GM19467 (cell line): ENCODE results near the gene IGF2BP1.

Source experiments
- ATAC-seq: cut with Tn5 transposase; IDR thresholded peaks from one replicate; pipeline ENCODE4 v1.9.1; 2021; ENCODE audit warnings: mild to moderate bottlenecking, moderate library complexity; ENCODE audit not compliant: unreplicated experiment

The IGF2BP1 gene

DNA sequence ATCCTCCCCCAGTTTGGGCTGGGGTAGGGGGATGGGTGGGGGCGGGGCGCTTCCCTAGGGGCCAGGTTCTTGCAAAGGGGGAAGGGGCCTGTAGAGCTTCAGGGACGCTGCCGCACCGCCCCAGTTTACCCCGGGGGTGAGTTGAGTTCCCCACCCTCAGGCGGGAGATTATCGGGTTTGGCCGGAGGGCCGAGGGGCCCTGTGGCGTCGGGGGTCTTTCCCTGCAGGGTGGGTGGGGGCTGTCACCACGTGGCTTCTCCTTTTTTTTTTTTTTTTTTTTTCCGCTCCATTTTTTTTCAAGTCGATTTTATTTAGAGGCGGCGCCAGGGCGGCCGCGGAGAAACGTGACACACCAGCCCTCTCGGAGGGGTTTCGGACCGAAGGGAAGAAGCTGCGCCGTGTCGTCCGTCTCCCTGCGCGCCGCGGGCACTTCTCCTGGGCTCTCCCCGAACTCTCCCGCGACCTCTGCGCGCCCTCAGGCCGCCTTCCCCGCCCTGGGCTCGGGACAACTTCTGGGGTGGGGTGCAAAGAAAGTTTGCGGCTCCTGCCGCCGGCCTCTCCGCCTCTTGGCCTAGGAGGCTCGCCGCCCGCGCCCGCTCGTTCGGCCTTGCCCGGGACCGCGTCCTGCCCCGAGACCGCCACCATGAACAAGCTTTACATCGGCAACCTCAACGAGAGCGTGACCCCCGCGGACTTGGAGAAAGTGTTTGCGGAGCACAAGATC lies at the start of gene IGF2BP1:
TSS of gene IGF2BP1 (plus strand) at position 283 of the 724 bp plus-strand sequence. CDS start at position 644, 361 bp downstream.
- no peak for ATAC-seq

- ATAC-seq: no peak
These were observed 45.6 kb upstream of the IGF2BP1 start for GRCh38 chr17:48951572-48951971.

- ATAC-seq: no peak
These were observed 44.3 kb upstream of the IGF2BP1 start for GRCh38 chr17:48952904-48953303.

GRCh38 chr17:48954300-48954755 lies 42.9 kb upstream of the IGF2BP1 start:
- ATAC-seq: no peak

DNA sequence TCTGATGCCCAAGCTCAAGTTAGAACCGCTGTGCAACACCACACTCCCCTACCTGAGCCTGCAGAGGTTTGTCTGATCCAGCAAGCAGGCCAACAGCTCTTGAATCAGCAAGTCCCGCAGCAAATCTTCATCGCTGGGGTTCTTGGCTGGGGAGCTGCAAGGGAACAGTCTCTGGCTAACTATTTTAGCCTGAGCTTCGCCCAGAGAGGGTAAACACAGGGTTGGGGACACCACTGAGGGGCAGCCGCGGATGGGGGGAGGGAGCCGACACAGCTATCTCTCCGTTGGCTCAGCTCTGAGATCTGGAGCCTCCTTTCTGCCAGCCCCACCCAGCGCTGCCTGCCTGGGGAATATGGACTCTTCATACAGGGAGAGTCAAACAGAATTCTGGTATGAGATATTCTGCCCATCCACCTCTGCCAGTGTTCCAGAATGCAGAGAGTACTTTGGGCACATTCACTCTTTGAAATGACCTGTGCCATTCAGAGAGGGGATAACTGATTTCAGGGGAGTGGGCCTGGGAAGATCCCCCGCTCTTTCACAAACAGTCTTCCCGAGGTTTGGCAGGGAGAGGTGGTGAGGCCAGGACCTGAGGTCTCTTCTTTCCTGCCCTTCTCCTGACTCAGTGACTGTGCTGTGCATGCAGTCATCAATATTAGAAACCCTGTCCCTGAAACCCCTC lies 36.2 kb upstream of the IGF2BP1 start:
- no peak for ATAC-seq

DNA sequence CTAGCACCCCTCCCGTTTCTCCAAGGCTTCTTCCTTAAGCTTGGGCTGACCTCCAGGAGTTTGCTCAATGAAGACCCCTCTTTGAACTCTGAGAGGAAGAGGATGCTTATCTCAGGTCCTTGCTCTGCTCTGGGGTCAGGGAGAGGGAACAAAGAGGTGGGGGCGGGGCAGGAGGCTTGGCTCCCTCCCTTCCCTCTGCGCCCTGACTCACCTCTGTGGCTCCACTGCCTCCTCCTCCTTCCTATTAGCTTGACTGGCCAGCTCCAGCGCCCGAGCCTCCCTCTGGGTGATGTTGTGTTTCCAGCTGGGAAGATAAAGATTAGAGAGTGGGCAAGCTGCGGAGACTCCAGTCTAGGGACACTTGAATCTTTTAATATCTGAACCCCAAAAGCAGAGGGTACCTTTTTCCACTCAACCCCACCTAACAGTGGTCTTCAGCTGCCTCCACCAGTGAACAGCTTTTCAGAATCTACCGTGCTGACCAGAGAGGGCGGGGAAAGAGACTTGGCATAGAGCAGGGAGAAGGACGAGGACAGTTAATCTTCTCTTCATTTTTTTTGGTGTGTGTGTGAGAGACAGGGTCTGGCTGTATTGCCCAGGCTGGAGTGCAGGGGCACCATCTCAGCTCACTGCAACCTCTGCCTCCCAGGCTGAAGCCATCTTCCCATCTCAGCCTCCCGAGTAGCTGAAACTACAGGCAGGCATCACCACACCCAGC lies 35.5 kb upstream of the IGF2BP1 start:
- no peak for ATAC-seq

- no peak for ATAC-seq
These were observed 27.0 kb upstream of the IGF2BP1 start for GRCh38 chr17:48970224-48970623.

GRCh38 chr17:48970865-48971687 lies 26.1 kb upstream of the IGF2BP1 start:
- no peak for ATAC-seq

DNA sequence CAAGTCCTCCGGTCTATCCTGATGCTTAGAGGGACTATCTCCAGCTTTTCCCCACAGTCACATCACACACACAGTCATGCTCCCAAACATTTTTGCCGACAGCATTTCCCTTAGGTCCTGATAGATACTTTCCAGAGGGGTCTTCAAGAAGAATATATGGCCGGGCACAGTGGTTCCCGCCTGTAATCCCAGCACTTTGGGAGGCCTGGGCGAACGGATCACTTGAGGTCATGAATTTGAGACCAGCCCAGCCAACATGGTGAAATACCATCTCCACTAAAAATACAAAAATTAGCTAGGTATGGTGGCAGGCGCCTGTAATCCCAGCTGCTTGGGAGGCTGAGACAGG lies 24.5 kb upstream of the IGF2BP1 start:
- ATAC-seq: no peak

DNA sequence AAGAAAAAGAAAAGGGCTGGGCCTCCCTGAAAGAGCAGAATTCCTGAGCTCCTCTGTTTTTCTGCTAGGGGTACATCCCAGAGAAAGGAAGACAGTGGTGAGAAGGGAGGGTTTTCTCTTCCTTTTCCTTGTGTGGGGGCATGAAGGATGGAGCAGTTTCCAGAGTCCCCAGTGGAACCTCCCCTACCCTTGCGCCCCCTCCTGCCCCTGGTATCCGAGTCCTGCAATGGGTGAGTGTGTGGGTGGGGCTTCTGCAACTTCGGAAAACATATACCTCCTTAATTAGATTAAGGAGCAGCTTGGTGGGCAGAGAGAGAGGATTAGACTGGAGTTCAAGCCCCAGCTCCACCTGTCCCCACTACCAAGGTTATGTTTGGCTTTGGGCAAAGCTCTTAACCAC lies 23.4 kb upstream of the IGF2BP1 start:
- ATAC-seq: no peak

DNA sequence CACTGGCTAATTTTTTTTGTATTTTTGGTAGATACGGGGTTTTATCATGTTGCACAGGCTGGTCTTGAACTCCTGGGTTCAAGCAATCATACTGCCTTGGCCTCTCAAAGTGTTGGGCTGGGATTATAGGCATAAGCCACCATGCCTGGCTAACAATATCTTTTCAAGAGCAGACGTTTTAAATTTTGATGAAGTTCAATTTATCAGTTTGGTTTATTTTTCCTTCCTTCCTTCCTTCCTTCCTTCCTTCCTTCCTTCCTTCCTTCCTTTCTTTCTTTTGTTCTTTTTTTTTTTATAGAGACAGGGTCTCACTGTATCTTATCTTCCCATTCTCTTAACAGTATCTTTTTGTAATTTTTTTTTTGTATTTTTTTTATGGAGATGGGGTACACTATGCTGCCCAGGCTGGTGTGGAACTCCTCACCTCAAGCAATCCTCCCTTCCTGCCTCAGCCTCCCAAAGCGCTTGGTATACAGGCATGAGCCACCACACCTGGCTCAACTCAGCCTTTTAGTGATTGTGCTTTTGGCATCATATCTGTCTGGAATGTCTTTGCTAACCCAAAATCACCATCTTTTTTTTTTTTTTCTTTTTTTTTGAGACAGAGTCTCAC lies 15.2 kb upstream of the IGF2BP1 start:
- ATAC-seq: no peak

DNA sequence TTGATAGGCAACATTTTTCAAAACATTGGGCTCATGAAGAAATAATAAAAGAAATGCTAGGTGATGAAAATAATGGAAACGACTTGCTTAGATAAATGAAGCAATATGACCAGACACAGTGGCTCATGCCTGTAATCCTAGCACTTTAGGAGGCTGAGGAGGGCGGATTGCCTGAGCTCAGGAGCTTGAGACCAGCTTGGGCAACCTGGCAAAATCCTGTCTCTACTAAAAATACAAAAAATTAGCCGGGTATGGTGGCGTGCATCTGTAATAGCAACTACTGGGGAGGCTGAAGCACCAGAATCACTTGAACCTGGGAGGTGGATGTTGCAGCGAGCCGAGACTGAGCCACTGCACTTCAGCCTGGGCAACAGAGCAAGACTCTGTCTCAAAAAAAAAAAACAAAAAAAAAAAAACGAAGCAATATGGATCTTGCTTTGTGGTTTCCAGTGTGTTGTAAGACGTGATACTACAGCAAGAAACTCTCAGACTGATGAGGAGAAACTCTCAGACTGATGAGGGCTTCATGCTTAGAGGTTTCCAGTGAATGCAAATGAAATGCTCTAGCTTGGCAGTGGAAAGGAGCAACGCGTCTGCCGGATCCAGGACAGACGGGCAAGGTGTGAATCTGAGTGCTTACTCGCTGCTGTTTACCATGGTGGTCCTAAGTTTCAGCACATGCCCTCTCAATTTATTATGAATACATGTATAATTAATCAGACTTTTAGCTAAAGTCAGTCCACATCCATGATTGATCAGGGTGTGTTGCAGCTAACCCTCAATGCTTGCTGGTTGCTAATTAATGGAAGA lies 11.5 kb upstream of the IGF2BP1 start:
- ATAC-seq: no peak

DNA sequence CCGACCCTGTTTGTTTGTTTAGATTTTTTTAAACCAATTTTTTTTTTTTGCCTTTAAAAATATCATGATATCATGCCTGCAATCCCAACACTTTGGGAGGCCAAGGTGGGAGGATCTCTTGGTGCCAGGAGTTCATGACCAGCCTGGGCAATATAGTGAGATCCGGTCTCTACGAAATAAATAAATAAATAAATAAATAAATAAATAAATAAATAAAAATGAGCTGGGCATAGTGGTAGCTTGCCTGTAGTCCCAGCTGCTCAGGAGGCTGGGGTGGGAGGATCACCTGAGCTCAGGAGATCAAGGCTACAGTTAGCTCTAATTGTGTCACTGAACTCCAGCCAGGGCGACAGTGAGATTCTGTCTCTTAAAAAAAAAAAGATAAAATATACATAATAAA lies 8.1 kb upstream of the IGF2BP1 start:
- ATAC-seq: no peak

GRCh38 chr17:48990882-48991357 lies 6.3 kb upstream of the IGF2BP1 start:
- no peak for ATAC-seq

DNA sequence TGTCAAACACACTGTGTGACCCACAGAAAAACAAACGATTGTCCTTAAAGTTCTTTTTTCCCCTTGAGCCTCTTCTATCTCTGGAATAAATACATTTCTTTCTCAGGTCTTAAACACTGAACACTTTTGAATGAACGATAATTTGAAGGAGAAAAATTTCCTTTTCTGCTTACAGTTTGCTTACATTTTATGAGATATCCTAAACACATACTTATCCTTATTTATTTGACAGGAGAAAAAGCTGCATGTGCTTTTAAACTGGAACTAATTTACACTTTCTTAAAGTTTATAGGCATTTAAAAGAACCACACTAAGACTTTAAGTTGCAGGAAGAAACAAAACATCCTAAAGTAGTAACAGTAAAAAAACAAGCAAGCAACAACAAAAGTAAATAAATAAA lies 4.7 kb upstream of the IGF2BP1 start:
- ATAC-seq: no peak

DNA sequence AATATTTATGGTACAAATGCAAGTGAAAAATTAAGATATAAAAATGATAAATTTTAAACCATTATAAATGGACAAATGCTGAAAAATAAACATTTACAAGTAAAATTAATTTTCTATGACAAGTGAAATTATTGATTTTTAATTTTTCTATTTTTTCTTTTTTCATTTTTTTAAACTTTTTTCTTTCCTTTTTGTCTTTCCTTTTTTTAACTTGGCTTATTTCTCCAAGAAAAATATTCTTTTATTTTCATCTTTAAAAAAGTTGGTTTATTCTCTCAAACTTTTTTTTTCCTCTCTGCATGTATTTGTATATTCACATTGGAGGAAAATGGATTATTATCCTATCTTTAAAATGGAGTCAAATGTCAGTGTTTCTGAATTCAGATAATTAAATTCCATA lies 3.9 kb upstream of the IGF2BP1 start:
- ATAC-seq: no peak

GRCh38 chr17:48993951-48994350 lies 3.2 kb upstream of the IGF2BP1 start:
- no peak for ATAC-seq

- no peak for ATAC-seq
These were observed 2.5 kb upstream of the IGF2BP1 start for GRCh38 chr17:48994549-48995303.
